T follicular helper cell (primary cell): ENCODE measurements around the gene MTCP1.
A peak's percentile ranks its signal among the peaks of the same experiment; 100 is the strongest.

Experiments
- DNase-seq: peaks from one replicate; pipeline ENCODE4 v3.0.0-alpha.2; 2020; ENCODE audit warnings: low read depth

MTCP1 gene

GRCh38 chrX:155053656-155054055 is 17.3 kb downstream of the MTCP1 start:
- no peak for DNase-seq

GRCh38 chrX:155052738-155053498 is 18.0 kb downstream of the MTCP1 start:
- no peak for DNase-seq

- peak; percentile 31 for DNase-seq
Measured at GRCh38 chrX:155048977-155049619, 21.8 kb downstream of the MTCP1 start.

GRCh38 chrX:155046811-155047528 is 24.0 kb downstream of the MTCP1 start:
- DNase-seq: no peak

GRCh38 chrX:155046129-155046810 is 24.7 kb downstream of the MTCP1 start:
- DNase-seq: no peak

- DNase-seq: no peak
Measured at GRCh38 chrX:155035688-155036087, 35.2 kb downstream of the MTCP1 start.

- no peak for DNase-seq
Measured at GRCh38 chrX:155031657-155032056, 39.3 kb downstream of the MTCP1 start.

GRCh38 chrX:155028877-155029291 is 42.1 kb downstream of the MTCP1 start:
- no peak for DNase-seq

GRCh38 chrX:155028129-155028528 is 42.8 kb downstream of the MTCP1 start:
- DNase-seq: no peak

GRCh38 chrX:155027509-155028066 is 43.3 kb downstream of the MTCP1 start:
- no peak for DNase-seq

GRCh38 chrX:155026727-155027508 is 44.0 kb downstream of the MTCP1 start, which contains the start of gene FUNDC2:
TSS of gene FUNDC2 (plus strand) at chrX:155026844. CDS start at chrX:155026939, 95 bp downstream.
- peak; percentile 90 for DNase-seq

GRCh38 chrX:155026420-155026726 is 44.6 kb downstream of the MTCP1 start:
- no peak for DNase-seq

GRCh38 chrX:155023907-155024833 is 46.8 kb downstream of the MTCP1 start:
- no peak for DNase-seq

GRCh38 chrX:155022585-155022984 is 48.4 kb downstream of the MTCP1 start, which contains the start of gene F8:
TSS of gene F8 (minus strand) at chrX:155022723. CDS start at chrX:155022552, 171 bp downstream.
- DNase-seq: no peak

- no peak for DNase-seq
Measured at GRCh38 chrX:155020591-155020990, 50.3 kb downstream of the MTCP1 start.
